CD14-positive monocyte (primary cell): ENCODE measurements around the gene ERO1B. TPM values are rescaled to one million over a fixed set of nuclear protein-coding genes. Genes with fewer than 3 reads are reported as not detected.

Source experiments
- DNase-seq, 3 donors: peaks; one replicate each; pipeline ENCODE4 v3.0.0-alpha.2; 2011 to 2022
- H2AFZ ChIP-seq: 2 replicates; pipeline ENCODE4 v1.6.0; 2012; ENCODE audit warnings: mild to moderate bottlenecking, low read depth, low read length, inconsistent platforms; ENCODE audit not compliant: insufficient read depth, poor library complexity, severe bottlenecking
- H3K27ac ChIP-seq, 2 donors: 1 replicate in 1 of 2; 2 replicates in 1 of 2; pipeline ENCODE4 v1.5.1; 2012 to 2013; ENCODE audit warnings: low read length in 2 of 2, control low read depth in 1 of 2, inconsistent platforms in 1 of 2, low read depth in 1 of 2, mild to moderate bottlenecking in 1 of 2
- H3K27me3 ChIP-seq, 2 donors: one replicate each; pipeline versions ENCODE4 v1.6.0 to v1.6.1; 2011 to 2013; ENCODE audit warnings: low read length in 2 of 2; ENCODE audit not compliant: control insufficient read depth in 2 of 2, insufficient read depth in 2 of 2
- H3K36me3 ChIP-seq, 2 donors: replicated peaks in 1 of 2; 1 replicate in 1 of 2; 2 replicates in 1 of 2; pipeline versions ENCODE4 v1.5.1 to v1.6.1; 2012 to 2013; ENCODE audit warnings: low read length in 2 of 2, control low read depth in 1 of 2, inconsistent platforms in 1 of 2, mild to moderate bottlenecking in 1 of 2; ENCODE audit not compliant: insufficient read depth in 2 of 2, control insufficient read depth in 1 of 2
- H3K4me1 ChIP-seq, 2 donors: 1 replicate in 1 of 2; 2 replicates in 1 of 2; pipeline versions ENCODE4 v1.5.1 to v1.6.1; 2012 to 2013; ENCODE audit warnings: low read length in 2 of 2, control low read depth in 1 of 2, inconsistent platforms in 1 of 2, mild to moderate bottlenecking in 1 of 2, moderate library complexity in 1 of 2; ENCODE audit not compliant: insufficient read depth in 2 of 2, control insufficient read depth in 1 of 2
- H3K4me2 ChIP-seq: replicated peaks from 2 replicates; pipeline ENCODE3; 2012; ENCODE audit warnings: low read length, moderate library complexity, mild to moderate bottlenecking; ENCODE audit not compliant: poor library complexity, severe bottlenecking; ENCODE audit errors: extremely low read depth
- H3K4me3 ChIP-seq, 3 experiments: fragments of 200-600 bp in 1 of 3; sonication (generic) in 1 of 3; replicated peaks in 1 of 3; 1 replicate in 2 of 3; 2 replicates in 1 of 3; pipeline ENCODE4 v1.5.1; 2011 to 2013; ENCODE audit warnings: low read length in 3 of 3, mild to moderate bottlenecking in 3 of 3, control low read depth in 2 of 3, low read depth in 2 of 3, inconsistent platforms in 1 of 3, moderate library complexity in 1 of 3
- H3K79me2 ChIP-seq: 2 replicates; pipeline ENCODE4 v1.6.0; 2012; ENCODE audit warnings: mild to moderate bottlenecking, control low read depth, inconsistent platforms, low read length, moderate library complexity; ENCODE audit not compliant: insufficient read depth
- H3K9ac ChIP-seq: 2 replicates; pipeline ENCODE4 v1.6.0; 2017; ENCODE audit warnings: low read length, mild to moderate bottlenecking; ENCODE audit not compliant: insufficient read depth, poor library complexity, severe bottlenecking
- H3K9me3 ChIP-seq, 2 donors: replicated peaks in 1 of 2; 1 replicate in 1 of 2; 2 replicates in 1 of 2; pipeline versions ENCODE4 v1.5.1 to v1.6.1; 2012 to 2013; ENCODE audit warnings: low read length in 2 of 2, control low read depth in 1 of 2; ENCODE audit not compliant: control insufficient read depth in 1 of 2, insufficient read depth in 1 of 2
- H4K20me1 ChIP-seq: 2 replicates; pipeline ENCODE4 v1.6.0; 2012; ENCODE audit warnings: mild to moderate bottlenecking, low read length, control low read depth, moderate library complexity; ENCODE audit not compliant: insufficient read depth
- H3K27ac Mint-ChIP-seq, 7 donors: one replicate each; pipeline ENCODE4 v1.8.0; 2020; ENCODE audit warnings: mild to moderate bottlenecking in 7 of 7, mixed read lengths in 7 of 7, moderate library complexity in 6 of 7, inconsistent platforms in 2 of 7
- H3K27me3 Mint-ChIP-seq, 3 donors: one replicate each; pipeline ENCODE4 v1.8.0; 2021 to 2022; ENCODE audit warnings: low read depth in 3 of 3, mild to moderate bottlenecking in 3 of 3, mixed read lengths in 3 of 3, moderate library complexity in 3 of 3, inconsistent platforms in 1 of 3
- H3K36me3 Mint-ChIP-seq, 2 donors: one replicate each; pipeline ENCODE4 v1.8.0; 2020; ENCODE audit warnings: mixed read lengths in 2 of 2, inconsistent platforms in 1 of 2, mild to moderate bottlenecking in 1 of 2
- H3K4me1 Mint-ChIP-seq: one replicate; pipeline ENCODE4 v1.8.0; 2020; ENCODE audit warnings: mild to moderate bottlenecking, mixed read lengths
- H3K4me3 Mint-ChIP-seq, 2 donors: one replicate each; pipeline ENCODE4 v1.8.0; 2020; ENCODE audit warnings: mild to moderate bottlenecking in 2 of 2, mixed read lengths in 2 of 2, moderate library complexity in 1 of 2
- H3K9me3 Mint-ChIP-seq, 7 donors: one replicate each; pipeline ENCODE4 v1.8.0; 2020 to 2022; ENCODE audit warnings: mixed read lengths in 7 of 7, mild to moderate bottlenecking in 6 of 7, moderate library complexity in 6 of 7, inconsistent platforms in 2 of 7
- CTCF ChIP-seq: fragments of 200-600 bp; IDR thresholded peaks from one replicate; pipeline ENCODE4 v1.8.0; 2022; ENCODE audit warnings: antibody characterized with exemption, mild to moderate bottlenecking
- WGBS: methylation state at CpG from one replicate; pipeline ENCODE4 v1.1.5; 2013; ENCODE audit warnings: missing lambda C conversion rate; ENCODE audit not compliant: insufficient coverage; 5-methylcytosine and 5-hydroxymethylcytosine counted together
- intact Hi-C, 2 donors: fragments of 100-400 bp; cut with micrococcal nuclease; formaldehyde crosslinking; loops; one replicate each; pipeline versions ENCODE4 v1.15.0 to v1.15.1; 2023
- polyA plus RNA-seq, 3 donors: library from polyadenylated mRNA; depleted of rRNA in 1 of 3; unstranded in 2 of 3; stranded (reverse) in 1 of 3; fragments of 300-500 nt in 2 of 3; fragments of >200 nt in 1 of 3; fragmentation: Illumina TruSeq in 2 of 3; gene quantifications; 1 replicate in 2 of 3; 2 replicates in 1 of 3; pipeline ENCODE4 v1.2.3, GENCODE V29; 2012 to 2021

The ERO1B gene
- polyA plus RNA-seq, 3 donors: 2.7 to 4.2 (median 3.2) TPM

GRCh38 chr1:236281198-236281653 lies 532 bp downstream of the ERO1B start:
- Mint-ChIP-seq H3K4me3 (peak overlapping the region; percentile 96 to 97), H3K4me1 (peaks cover 45% of the 10 kb centered on the region), H3K36me3 (peaks cover 3 to 4% of the 10 kb centered on the region in 2 donors), H3K27ac (peak overlapping the region; percentile 62 to 89 (median 82)), H3K27me3 (peaks cover 0 to 3% (median under 1%) of the 10 kb centered on the region in 3 donors), H3K9me3 (peaks cover 0 to 7% (median 4%) of the 10 kb centered on the region in 7 donors)
- peaks cover 40% of the 10 kb centered on the region for H3K79me2 ChIP-seq
- under 1% methylated on average over 34 of the region's 38 CpGs for WGBS
- peaks cover 0 to 4% of the 10 kb centered on the region in 2 donors for H3K9me3 ChIP-seq
- no peaks in the 10 kb centered on the region for H3K36me3 ChIP-seq
- no peaks in the 10 kb centered on the region for H3K27me3 ChIP-seq
- H3K4me3 ChIP-seq: peak overlapping the region; percentile 85 to 86 (median 86)
- intact Hi-C loops: loop anchor here in 1 of 2 donors (10.0 kb wide), 3 partner anchors 176 to 514 kb away; partner anchors contain the start of genes LGALS8 and MTR
- peak; percentile 38 to 60 (median 57) for DNase-seq
- peak overlapping the region; percentile 89 for H3K9ac ChIP-seq
- H3K27ac ChIP-seq: peak overlapping the region; percentile 8 to 86
- peak overlapping the region; percentile 96 for H2AFZ ChIP-seq
- peaks cover 29 to 35% of the 10 kb centered on the region in 2 donors for H3K4me1 ChIP-seq
- H4K20me1 ChIP-seq: no peaks in the 10 kb centered on the region
- TF ChIP-seq CTCF: no peak
- peak overlapping the region; percentile 92 for H3K4me2 ChIP-seq

GRCh38 chr1:236280438-236281197 lies 1.1 kb downstream of the ERO1B start:
- Histone ChIP-seq H3K4me3 (peak overlapping the region; percentile 85 to 86 (median 86)), H3K79me2 (peaks cover 43% of the 10 kb centered on the region), H2AFZ (peak overlapping the region; percentile 96), H3K4me1 (peaks cover 29 to 35% of the 10 kb centered on the region in 2 donors), H3K9ac (peak overlapping the region; percentile 89), H4K20me1 (peaks cover 4% of the 10 kb centered on the region), H3K4me2 (peak overlapping the region; percentile 92), H3K27ac (peak overlapping the region in 1 of 2 donors; percentile 86), H3K9me3 (peaks cover 0 to 4% of the 10 kb centered on the region in 2 donors), H3K36me3 (no peaks in the 10 kb centered on the region), H3K27me3 (no peaks in the 10 kb centered on the region)
- H3K9me3 Mint-ChIP-seq: peaks cover 0 to 7% (median 4%) of the 10 kb centered on the region in 7 donors
- TF ChIP-seq CTCF: no peak
- H3K27ac Mint-ChIP-seq: peak overlapping the region in 6 of 7 donors; percentile 7 to 87 (median 70)
- H3K27me3 Mint-ChIP-seq: peaks cover 0 to 3% (median 0%) of the 10 kb centered on the region in 3 donors
- 22% methylated on average over 6 of the region's 13 CpGs for WGBS
- intact Hi-C loops: loop anchor here in 1 of 2 donors (10.0 kb wide), 3 partner anchors 176 to 514 kb away; partner anchors contain the start of genes LGALS8 and MTR
- H3K36me3 Mint-ChIP-seq: peaks cover 3 to 4% of the 10 kb centered on the region in 2 donors
- no peak for DNase-seq
- peaks cover 44% of the 10 kb centered on the region for H3K4me1 Mint-ChIP-seq
- peak overlapping the region; percentile 96 to 97 for H3K4me3 Mint-ChIP-seq
